GM12878 (cell line): ENCODE measurements around the gene GARIN5A. TPM values are rescaled to one million over a fixed set of nuclear protein-coding genes. Genes with fewer than 3 reads are reported as not detected.

Experiments
- BCL3 ChIP-seq: IDR thresholded peaks from 2 replicates; pipeline ENCODE4 v1.6.1; 2011; ENCODE audit warnings: borderline replicate concordance, low read depth, mild to moderate bottlenecking, moderate library complexity, low read length; ENCODE audit not compliant: insufficient read depth, poor library complexity, severe bottlenecking
- CBX5 ChIP-seq: sonication (generic); IDR thresholded peaks from 2 replicates; pipeline ENCODE4 v1.6.1; 2016; ENCODE audit warnings: low read depth, moderate library complexity, mild to moderate bottlenecking, inconsistent platforms
- HCFC1 ChIP-seq: fragments of 150-350 bp; IDR thresholded peaks from 2 replicates; pipeline ENCODE4 v1.6.1; 2014; ENCODE audit warnings: low read length
- HDAC2 ChIP-seq: fragments of 200-600 bp; sonication (generic); IDR thresholded peaks from 2 replicates; pipeline ENCODE4 v1.6.1; 2017
- JUNB ChIP-seq: IDR thresholded peaks from 2 replicates; pipeline ENCODE4 v1.6.1; 2016; ENCODE audit warnings: antibody characterized with exemption, mild to moderate bottlenecking
- LARP7 ChIP-seq: fragments of 450-650 bp; IDR thresholded peaks from 2 replicates; pipeline ENCODE4 v1.6.1; 2017; ENCODE audit warnings: mild to moderate bottlenecking
- MXI1 ChIP-seq: fragments of 150-350 bp; IDR thresholded peaks from 2 replicates; pipeline ENCODE4 v1.6.1; 2011; ENCODE audit warnings: low read depth, mild to moderate bottlenecking, inconsistent platforms, low read length, improper control_type of control experiment
- NFIC ChIP-seq: IDR thresholded peaks from 2 replicates; pipeline ENCODE4 v1.6.1; 2012; ENCODE audit warnings: low read depth, mild to moderate bottlenecking, inconsistent platforms, low read length, moderate library complexity
- NRF1 ChIP-seq: conservative IDR thresholded peaks from 2 replicates; pipeline ENCODE4 v1.6.1; 2011; ENCODE audit warnings: mild to moderate bottlenecking, low read depth, low read length, improper control_type of control experiment
- RB1 ChIP-seq: fragments of 450-650 bp; formaldehyde crosslinking; IDR thresholded peaks from 2 replicates; pipeline ENCODE4 v1.6.1; 2017; ENCODE audit warnings: mild to moderate bottlenecking, borderline replicate concordance
- SMAD1 ChIP-seq: fragments of 450-650 bp; IDR thresholded peaks from 2 replicates; pipeline ENCODE4 v1.6.1; 2018; ENCODE audit warnings: mild to moderate bottlenecking, low read depth; ENCODE audit not compliant: partially characterized antibody
- SP1 ChIP-seq: IDR thresholded peaks from one replicate; pipeline ENCODE4 v1.6.1; 2011; ENCODE audit warnings: low read depth, low read length
- STAT1 ChIP-seq: fragments of 450-650 bp; conservative IDR thresholded peaks from 2 replicates; pipeline ENCODE4 v1.6.1; 2014; ENCODE audit warnings: antibody characterized with exemption, mild to moderate bottlenecking
- ZNF384 ChIP-seq: IDR thresholded peaks from 2 replicates; pipeline ENCODE4 v1.6.1; 2012; ENCODE audit warnings: low read depth, mild to moderate bottlenecking, low read length, improper control_type of control experiment, borderline replicate concordance
- ZNF687 ChIP-seq: fragments of 450-650 bp; IDR thresholded peaks from 2 replicates; pipeline ENCODE4 v1.6.1; 2017; ENCODE audit warnings: mild to moderate bottlenecking, moderate library complexity
- ZSCAN29 ChIP-seq: fragments of 450-650 bp; IDR thresholded peaks from 2 replicates; pipeline ENCODE4 v1.6.1; 2017; ENCODE audit warnings: mild to moderate bottlenecking, moderate library complexity
- polyA plus RNA-seq, 11 experiments: library from polyadenylated mRNA; depleted of rRNA in 4 of 11; unstranded in 6 of 11; stranded (reverse) in 5 of 11; fragments of >200 nt; fragmentation: Nextera tagmentation in 4 of 11; fragmentation: Illumina TruSeq in 1 of 11; extraction: Ambion mirVana in 4 of 11; extraction: Trizol in 1 of 11; gene quantifications; 1 replicate in 1 of 11; 2 replicates in 10 of 11; pipeline versions ENCODE4 v1.2.1 to v1.2.3, GENCODE V29; 2011 to 2016; ENCODE audit warnings: inconsistent platforms in 2 of 11, missing spikeins in 2 of 11, low read depth in 1 of 11
- total RNA-seq, 4 experiments: library from RNA; depleted of rRNA in 3 of 4; stranded (reverse); fragments of >200 nt in 3 of 4; fragmentation: Illumina TruSeq in 1 of 4; extraction: Trizol in 1 of 4; gene quantifications; 2 replicates each; pipeline versions ENCODE4 v1.2.1 to v1.2.3, GENCODE V29; 2013 to 2021
- TF ChIP-seq, protein P1 (sequence below): fragments of 150-350 bp; IDR thresholded peaks from 2 replicates; pipeline ENCODE4 v1.6.1; 2014; ENCODE audit warnings: mild to moderate bottlenecking, low read depth, low read length
- TF ChIP-seq, protein P2 (sequence below): IDR thresholded peaks from 2 replicates; pipeline ENCODE4 v1.6.1; 2011; ENCODE audit warnings: low read depth, low read length, improper control_type of control experiment, borderline replicate concordance
- TF ChIP-seq, protein P3 (sequence below): fragments of 450-650 bp; IDR thresholded peaks from 2 replicates; pipeline ENCODE4 v1.6.1; 2016; ENCODE audit warnings: mild to moderate bottlenecking
- TF ChIP-seq, protein P4 (sequence below): IDR thresholded peaks from 2 replicates; pipeline ENCODE4 v1.6.1; 2012; ENCODE audit warnings: low read length, inconsistent platforms

GARIN5A gene
- total and polyA plus RNA-seq, 10 of the 15 experiments (the other 5 are each of a cell fraction or from before 2014, with no cell fraction given), result 0.18 to 1.2 (median 0.24) TPM; not detected in 6

DNA sequence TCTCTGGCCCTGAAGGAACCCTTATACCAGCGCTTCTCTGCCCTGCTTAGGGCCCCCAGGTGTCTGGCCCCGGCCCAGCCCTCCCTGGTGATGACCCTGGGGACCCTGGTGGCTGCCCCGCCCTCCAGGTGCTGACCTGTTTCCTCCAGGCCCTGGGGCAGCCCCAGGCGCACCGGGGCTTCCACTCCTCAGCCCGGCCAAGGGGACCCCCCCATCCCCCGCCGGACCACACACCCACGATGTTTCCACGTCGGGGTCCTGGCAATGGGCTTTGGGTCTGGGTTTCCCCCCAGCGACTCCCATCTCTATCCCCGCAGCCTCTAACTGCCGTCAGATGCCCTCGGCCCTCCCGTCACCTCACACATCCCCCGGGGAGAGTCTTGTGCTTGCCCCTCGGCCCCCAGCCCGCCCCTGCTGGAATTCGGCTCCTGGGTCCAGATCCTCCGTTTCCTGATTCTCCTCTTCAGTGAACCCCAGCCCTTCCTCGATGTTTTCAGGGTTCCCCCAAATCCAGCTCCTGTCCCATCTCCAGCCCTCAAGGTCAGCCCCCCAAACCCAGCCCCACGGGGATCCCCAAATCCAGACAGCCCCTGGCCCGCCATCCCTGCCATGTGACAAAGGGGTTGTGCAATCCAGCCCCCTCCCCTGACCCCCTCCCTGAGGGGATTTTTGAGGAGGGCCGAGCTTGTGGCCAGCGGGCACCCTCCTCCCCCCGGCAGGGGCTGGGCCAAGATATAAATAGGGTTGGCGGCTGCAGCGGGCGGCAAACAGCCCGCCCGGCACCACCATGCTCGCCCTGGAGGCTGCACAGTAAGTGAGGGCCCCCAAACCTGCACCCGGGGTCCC, 58.2 kb downstream of the GARIN5A start, which contains the start of gene SPIB (continued):
- TF ChIP-seq ZNF687 (peak; percentile 87), STAT1 (no peak), ZNF384 (no peak), MXI1 (no peak), CBX5 (no peak), HDAC2 (no peak), LARP7 (no peak), NFIC (no peak; the same call in 1 of the 2 replicates), SMAD1 (peak; percentile 22), ZSCAN29 (no peak), SP1 (peak; percentile 23), NRF1 (no peak), HCFC1 (no peak), RB1 (peak; percentile 45; the same call in 1 of the 2 replicates), JUNB (no peak), BCL3 (peak; percentile 80)
- TF ChIP-seq, protein P1, sequence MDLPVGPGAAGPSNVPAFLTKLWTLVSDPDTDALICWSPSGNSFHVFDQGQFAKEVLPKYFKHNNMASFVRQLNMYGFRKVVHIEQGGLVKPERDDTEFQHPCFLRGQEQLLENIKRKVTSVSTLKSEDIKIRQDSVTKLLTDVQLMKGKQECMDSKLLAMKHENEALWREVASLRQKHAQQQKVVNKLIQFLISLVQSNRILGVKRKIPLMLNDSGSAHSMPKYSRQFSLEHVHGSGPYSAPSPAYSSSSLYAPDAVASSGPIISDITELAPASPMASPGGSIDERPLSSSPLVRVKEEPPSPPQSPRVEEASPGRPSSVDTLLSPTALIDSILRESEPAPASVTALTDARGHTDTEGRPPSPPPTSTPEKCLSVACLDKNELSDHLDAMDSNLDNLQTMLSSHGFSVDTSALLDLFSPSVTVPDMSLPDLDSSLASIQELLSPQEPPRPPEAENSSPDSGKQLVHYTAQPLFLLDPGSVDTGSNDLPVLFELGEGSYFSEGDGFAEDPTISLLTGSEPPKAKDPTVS, result no peak
- TF ChIP-seq, protein P2, sequence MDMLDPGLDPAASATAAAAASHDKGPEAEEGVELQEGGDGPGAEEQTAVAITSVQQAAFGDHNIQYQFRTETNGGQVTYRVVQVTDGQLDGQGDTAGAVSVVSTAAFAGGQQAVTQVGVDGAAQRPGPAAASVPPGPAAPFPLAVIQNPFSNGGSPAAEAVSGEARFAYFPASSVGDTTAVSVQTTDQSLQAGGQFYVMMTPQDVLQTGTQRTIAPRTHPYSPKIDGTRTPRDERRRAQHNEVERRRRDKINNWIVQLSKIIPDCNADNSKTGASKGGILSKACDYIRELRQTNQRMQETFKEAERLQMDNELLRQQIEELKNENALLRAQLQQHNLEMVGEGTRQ, result no peak
- TF ChIP-seq, protein P3, sequence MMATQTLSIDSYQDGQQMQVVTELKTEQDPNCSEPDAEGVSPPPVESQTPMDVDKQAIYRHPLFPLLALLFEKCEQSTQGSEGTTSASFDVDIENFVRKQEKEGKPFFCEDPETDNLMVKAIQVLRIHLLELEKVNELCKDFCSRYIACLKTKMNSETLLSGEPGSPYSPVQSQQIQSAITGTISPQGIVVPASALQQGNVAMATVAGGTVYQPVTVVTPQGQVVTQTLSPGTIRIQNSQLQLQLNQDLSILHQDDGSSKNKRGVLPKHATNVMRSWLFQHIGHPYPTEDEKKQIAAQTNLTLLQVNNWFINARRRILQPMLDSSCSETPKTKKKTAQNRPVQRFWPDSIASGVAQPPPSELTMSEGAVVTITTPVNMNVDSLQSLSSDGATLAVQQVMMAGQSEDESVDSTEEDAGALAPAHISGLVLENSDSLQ, result no peak
- TF ChIP-seq, protein P4, sequence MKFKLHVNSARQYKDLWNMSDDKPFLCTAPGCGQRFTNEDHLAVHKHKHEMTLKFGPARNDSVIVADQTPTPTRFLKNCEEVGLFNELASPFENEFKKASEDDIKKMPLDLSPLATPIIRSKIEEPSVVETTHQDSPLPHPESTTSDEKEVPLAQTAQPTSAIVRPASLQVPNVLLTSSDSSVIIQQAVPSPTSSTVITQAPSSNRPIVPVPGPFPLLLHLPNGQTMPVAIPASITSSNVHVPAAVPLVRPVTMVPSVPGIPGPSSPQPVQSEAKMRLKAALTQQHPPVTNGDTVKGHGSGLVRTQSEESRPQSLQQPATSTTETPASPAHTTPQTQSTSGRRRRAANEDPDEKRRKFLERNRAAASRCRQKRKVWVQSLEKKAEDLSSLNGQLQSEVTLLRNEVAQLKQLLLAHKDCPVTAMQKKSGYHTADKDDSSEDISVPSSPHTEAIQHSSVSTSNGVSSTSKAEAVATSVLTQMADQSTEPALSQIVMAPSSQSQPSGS, result no peak
